Prostate gland (tissue), 2 donors: Measurements from ENCODE around the gene AFAP1L1. TPM values are rescaled to one million over a fixed set of nuclear protein-coding genes. Genes with fewer than 3 reads are reported as not detected.

ENCODE experiments used
- DNase-seq: peaks from one replicate; pipeline ENCODE4 v3.0.0-alpha.2; 2019; ENCODE audit warnings: low spot score
- H3K27ac ChIP-seq, 2 donors: fragments of 200-600 bp; sonication (generic); 2 replicates each; pipeline ENCODE4 v1.5.1; 2017 to 2019
- H3K27me3 ChIP-seq: fragments of 200-600 bp; sonication (generic); replicated peaks from 2 replicates; pipeline ENCODE4 v1.5.1; 2019; ENCODE audit not compliant: insufficient read depth
- H3K36me3 ChIP-seq, 2 donors: fragments of 200-600 bp; sonication (generic); 1 replicate in 1 of 2; 2 replicates in 1 of 2; pipeline versions ENCODE4 v1.5.1 to v1.8.1; 2017 to 2019
- H3K4me1 ChIP-seq: fragments of 200-600 bp; sonication (generic); replicated peaks from 2 replicates; pipeline ENCODE4 v1.5.1; 2019
- H3K4me3 ChIP-seq, 2 donors: fragments of 200-600 bp; sonication (generic); 2 replicates each; pipeline ENCODE4 v1.5.1; 2017 to 2019
- H3K9me3 ChIP-seq: fragments of 200-600 bp; sonication (generic); 2 replicates; pipeline ENCODE4 v1.5.1; 2017
- POLR2A ChIP-seq: fragments of 450-650 bp; IDR thresholded peaks from one replicate; pipeline ENCODE4 v1.6.1; 2016; ENCODE audit warnings: antibody characterized with exemption, mild to moderate bottlenecking
- POLR2AphosphoS5 ChIP-seq: sonication (generic); formaldehyde crosslinking; IDR thresholded peaks from one replicate; pipeline ENCODE4 v1.6.1; 2017; ENCODE audit warnings: antibody characterized with exemption
- WGBS: methylation state at CpG from one replicate; pipeline ENCODE4 v1.1.5; 2018; 5-methylcytosine and 5-hydroxymethylcytosine counted together
- intact Hi-C: fragments of 100-400 bp; cut with DNase I; formaldehyde crosslinking; loops from one replicate; pipeline ENCODE4 v1.14.2; 2022
- total RNA-seq, 2 donors: library from RNA; depleted of rRNA; stranded (reverse); fragments of >200 nt; gene quantifications; one replicate each; pipeline ENCODE4 v1.1.0, GENCODE V29; 2016
- TF ChIP-seq, protein P1 (sequence below), 4 experiments: fragments of 200-600 bp in 2 of 4; fragments of 450-650 bp in 2 of 4; sonication (generic) in 2 of 4; IDR thresholded peaks; 1 replicate in 3 of 4; 2 replicates in 1 of 4; pipeline ENCODE4 v1.5.1; 2016 to 2019; ENCODE audit warnings: antibody characterized with exemption in 4 of 4, mild to moderate bottlenecking in 2 of 4, moderate library complexity in 2 of 4

The AFAP1L1 gene
- total RNA-seq, 2 donors from 2014 or later = 8.4 to 10.3 TPM

DNA sequence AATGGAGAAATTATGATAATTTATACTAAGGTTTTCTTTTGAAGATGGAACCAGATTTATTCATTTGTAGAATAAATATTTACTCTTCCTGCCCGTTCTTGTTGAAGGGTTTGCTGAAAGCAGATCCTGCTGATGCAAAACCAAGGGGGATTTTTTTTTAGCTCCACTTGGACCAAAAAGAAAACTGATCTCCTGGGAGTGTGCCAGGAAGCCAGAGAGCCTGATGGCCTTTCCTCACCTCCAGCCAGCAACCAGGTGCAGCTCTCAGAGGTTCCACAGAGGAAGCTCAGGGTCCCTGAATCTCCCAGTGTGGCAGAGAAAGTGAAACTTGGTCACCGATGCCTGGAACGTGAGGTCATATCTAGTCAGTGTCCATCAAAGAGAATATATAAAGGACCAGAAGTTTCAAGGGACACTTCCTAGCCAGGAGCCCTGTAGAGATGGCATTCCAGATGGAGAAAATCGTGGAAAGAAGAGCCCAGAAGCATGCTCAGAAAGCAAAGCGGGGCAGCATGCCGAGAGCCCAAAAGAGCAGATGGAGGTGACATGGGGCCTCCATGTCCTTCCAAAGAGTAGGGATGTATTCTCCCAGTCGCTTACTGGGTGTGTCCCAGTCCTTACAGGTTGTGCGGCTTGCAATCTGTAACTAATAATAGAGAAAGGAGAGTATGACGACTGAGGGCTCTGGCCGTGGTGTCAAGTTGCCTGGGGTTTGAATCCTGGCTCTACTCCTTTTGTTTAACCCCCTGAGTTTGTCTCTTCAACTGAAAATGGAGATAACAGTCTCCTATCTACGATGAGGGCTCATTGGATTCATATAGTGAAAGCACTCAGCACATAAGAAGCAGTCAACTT, 12.2 kb downstream of the AFAP1L1 start:
- no peaks in the 10 kb centered on the region for H3K27me3 ChIP-seq
- no peaks in the 10 kb centered on the region for H3K36me3 ChIP-seq
- WGBS = 70% methylated on average over 11 of the region's 11 CpGs
- DNase-seq = peak; percentile 23
- intact Hi-C loops = no loop called here
- no peaks in the 10 kb centered on the region for H3K9me3 ChIP-seq
- H3K4me1 ChIP-seq = no peaks in the 10 kb centered on the region
- TF ChIP-seq POLR2AphosphoS5 = no peak
- TF ChIP-seq, protein P1, sequence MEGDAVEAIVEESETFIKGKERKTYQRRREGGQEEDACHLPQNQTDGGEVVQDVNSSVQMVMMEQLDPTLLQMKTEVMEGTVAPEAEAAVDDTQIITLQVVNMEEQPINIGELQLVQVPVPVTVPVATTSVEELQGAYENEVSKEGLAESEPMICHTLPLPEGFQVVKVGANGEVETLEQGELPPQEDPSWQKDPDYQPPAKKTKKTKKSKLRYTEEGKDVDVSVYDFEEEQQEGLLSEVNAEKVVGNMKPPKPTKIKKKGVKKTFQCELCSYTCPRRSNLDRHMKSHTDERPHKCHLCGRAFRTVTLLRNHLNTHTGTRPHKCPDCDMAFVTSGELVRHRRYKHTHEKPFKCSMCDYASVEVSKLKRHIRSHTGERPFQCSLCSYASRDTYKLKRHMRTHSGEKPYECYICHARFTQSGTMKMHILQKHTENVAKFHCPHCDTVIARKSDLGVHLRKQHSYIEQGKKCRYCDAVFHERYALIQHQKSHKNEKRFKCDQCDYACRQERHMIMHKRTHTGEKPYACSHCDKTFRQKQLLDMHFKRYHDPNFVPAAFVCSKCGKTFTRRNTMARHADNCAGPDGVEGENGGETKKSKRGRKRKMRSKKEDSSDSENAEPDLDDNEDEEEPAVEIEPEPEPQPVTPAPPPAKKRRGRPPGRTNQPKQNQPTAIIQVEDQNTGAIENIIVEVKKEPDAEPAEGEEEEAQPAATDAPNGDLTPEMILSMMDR (IDR thresholded peaks at IDR 0.05) = no peak
- no peak for TF ChIP-seq POLR2A
- no peak overlapping the region for H3K4me3 ChIP-seq
- peak overlapping the region; percentile 25 to 54 for H3K27ac ChIP-seq

DNA sequence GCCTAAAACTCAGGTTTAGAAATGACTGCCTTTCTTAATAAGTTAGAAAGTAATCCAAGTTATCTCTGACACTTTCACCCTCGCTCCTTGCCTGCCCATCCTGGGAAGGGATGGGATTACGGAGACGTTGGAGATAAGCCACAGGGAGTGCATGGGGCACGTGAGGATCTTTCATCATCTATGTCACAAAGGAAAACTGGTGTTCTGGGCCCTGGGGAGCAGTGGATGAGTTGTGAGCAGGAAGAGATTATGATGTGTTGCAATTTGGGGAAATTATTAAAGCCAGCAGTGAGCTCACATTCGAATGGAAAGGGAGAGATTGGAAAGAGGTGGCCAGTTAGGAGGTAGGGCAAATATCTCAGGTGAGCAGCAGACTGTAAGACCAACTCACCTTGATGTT, 12.8 kb downstream of the AFAP1L1 start:
- H3K27me3 ChIP-seq = no peaks in the 10 kb centered on the region
- 68% methylated on average over 5 of the region's 5 CpGs for WGBS
- H3K4me3 ChIP-seq = no peak overlapping the region
- intact Hi-C loops = no loop called here
- H3K4me1 ChIP-seq = no peaks in the 10 kb centered on the region
- H3K36me3 ChIP-seq = no peaks in the 10 kb centered on the region
- TF ChIP-seq POLR2AphosphoS5 (no peak), POLR2A (no peak)
- TF ChIP-seq, protein P1 (IDR thresholded peaks at IDR 0.05) = no peak
- H3K27ac ChIP-seq = peak overlapping the region; percentile 25 to 54
- no peaks in the 10 kb centered on the region for H3K9me3 ChIP-seq
- no peak for DNase-seq

DNA sequence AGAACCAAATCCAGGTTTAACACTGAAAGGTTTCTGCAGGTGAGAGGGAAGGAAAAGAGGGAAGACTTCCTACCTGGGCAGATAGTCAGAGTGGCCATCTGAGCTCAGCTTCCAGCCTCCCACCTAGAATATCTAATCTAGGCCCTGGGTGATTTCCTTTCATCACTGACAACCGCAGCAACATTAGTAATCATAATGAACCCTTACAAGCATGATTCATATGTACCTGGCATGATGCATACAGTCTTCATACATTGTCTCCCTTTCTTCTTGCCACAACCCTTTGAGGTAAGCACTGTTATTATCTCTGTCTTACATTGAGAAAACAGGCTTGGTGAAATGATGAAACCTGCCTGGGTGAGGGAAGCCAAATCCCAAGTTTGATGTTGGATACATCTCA, 13.5 kb downstream of the AFAP1L1 start:
- no peaks in the 10 kb centered on the region for H3K9me3 ChIP-seq
- H3K27me3 ChIP-seq = no peaks in the 10 kb centered on the region
- TF ChIP-seq, protein P1 (IDR thresholded peaks at IDR 0.05) = no peak
- TF ChIP-seq POLR2A (no peak), POLR2AphosphoS5 (no peak)
- no peak overlapping the region for H3K27ac ChIP-seq
- no peak overlapping the region for H3K4me3 ChIP-seq
- WGBS = 100% methylated on average over 1 of the region's 1 CpG
- H3K36me3 ChIP-seq = no peaks in the 10 kb centered on the region
- DNase-seq = no peak
- intact Hi-C loops = no loop called here
- no peaks in the 10 kb centered on the region for H3K4me1 ChIP-seq

DNA sequence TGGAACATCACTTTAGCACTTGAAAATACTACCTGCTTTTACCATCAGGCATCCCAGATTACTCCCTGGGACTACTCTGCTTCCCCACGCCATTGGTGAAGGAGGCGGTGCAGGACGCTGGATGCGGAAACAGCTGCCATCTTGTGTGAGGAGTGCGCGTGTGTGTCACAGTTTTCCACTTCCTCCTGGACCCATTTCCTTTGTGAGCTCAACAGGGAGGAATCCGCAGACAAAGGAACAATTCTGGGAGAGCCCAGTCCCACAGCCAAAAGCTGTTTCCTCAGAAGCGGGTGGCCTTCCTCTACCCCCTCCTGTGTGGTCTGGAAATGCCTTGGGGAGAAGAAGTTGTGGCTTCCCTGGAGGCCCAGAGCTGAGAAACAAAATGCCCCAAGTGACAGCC, 16.8 kb downstream of the AFAP1L1 start:
- 86% methylated on average over 8 of the region's 8 CpGs for WGBS
- no peak overlapping the region for H3K27ac ChIP-seq
- DNase-seq = no peak
- H3K4me1 ChIP-seq = no peaks in the 10 kb centered on the region
- intact Hi-C loops = no loop called here
- no peaks in the 10 kb centered on the region for H3K36me3 ChIP-seq
- no peaks in the 10 kb centered on the region for H3K27me3 ChIP-seq
- TF ChIP-seq, protein P1 (IDR thresholded peaks at IDR 0.05) = no peak
- no peak for TF ChIP-seq POLR2A
- no peak for TF ChIP-seq POLR2AphosphoS5
- no peak overlapping the region for H3K4me3 ChIP-seq
- H3K9me3 ChIP-seq = no peaks in the 10 kb centered on the region

DNA sequence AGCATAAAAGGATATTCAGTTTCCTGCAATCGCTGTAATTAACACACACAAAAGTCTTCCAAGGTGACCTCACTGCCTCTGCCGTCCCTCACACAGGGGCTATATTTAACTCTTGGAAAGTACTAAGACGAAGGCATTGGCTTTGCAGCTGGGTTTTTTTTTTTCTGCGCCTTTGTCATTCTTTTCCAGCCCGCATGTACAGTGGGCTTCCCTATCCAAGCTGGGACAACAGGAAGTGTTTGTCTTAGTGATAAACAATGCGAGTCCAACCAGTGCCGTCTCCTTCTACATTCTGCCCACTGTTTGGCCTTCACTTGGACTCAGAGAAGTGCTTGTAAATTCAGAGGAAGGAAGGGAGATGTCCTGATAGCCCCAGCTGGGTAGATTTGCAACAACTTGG, 17.6 kb downstream of the AFAP1L1 start:
- H3K4me1 ChIP-seq = no peaks in the 10 kb centered on the region
- H3K9me3 ChIP-seq = no peaks in the 10 kb centered on the region
- no peaks in the 10 kb centered on the region for H3K27me3 ChIP-seq
- intact Hi-C loops = no loop called here
- no peaks in the 10 kb centered on the region for H3K36me3 ChIP-seq
- TF ChIP-seq POLR2A (no peak), POLR2AphosphoS5 (no peak)
- TF ChIP-seq, protein P1 (IDR thresholded peaks at IDR 0.05) = no peak
- DNase-seq = no peak
- no peak overlapping the region for H3K27ac ChIP-seq
- no peak overlapping the region for H3K4me3 ChIP-seq
- WGBS = 34% methylated on average over 7 of the region's 7 CpGs
